ENCODE data around the gene ZNF350. TPM values are rescaled to one million over a fixed set of nuclear protein-coding genes. Genes with fewer than 3 reads are reported as not detected.
"Not testable (repeated sequence)": the region's sequence is repeated elsewhere in the genome, so short reads cannot be mapped to it uniquely, and the experiment has no call there.

ZNF350 gene
- polyA plus RNA-seq (2013, experiment 1 of 2) = 3.8 TPM
- 4.9 TPM for polyA plus RNA-seq (2013, experiment 2 of 2)

DNA sequence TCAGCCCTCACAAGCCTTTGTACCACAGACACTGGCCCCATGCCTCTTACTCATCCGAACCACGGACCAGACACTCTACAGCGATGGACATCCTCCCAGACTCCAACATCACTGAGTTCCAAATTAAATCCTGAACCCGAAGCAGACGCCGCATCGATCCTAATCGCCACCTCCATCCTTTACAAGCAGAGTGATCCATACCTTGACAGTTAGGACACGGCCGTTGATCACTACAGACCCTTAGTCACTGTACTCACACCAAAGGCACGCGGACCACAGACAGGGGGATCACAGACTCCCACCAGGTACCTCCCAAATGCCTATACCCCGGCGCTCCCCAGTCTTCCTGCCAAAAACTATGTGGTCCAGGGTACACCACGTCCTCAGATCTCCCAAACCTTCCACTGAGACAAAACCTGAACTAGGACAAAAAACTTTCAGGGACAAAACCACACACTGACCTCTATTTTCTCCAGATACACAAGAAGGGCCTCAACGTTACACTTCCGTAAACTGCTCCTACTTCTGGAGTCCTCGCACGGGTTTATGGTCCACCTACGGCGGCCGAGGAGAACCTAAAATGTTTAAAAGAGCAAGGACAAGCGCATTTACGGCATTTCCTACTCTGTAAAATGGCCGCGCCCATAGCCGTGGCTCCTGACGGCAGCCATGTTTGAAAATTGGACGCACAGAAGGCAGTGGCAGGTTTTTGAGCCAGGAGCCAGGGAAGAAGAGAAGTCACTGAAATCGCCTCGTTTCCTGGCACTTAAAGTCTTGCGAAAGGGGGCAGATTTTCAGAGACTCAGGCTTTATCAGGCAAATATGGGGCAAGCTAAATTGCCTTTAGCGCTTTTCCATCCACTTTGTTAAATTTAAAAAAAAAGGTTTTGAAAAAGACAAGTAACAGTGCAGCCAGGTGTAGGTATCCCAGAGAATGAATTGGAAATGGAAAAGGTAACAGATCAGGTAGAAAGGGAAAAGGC is at the start of gene ZNF350:
Gene ZNF350, minus strand, starts transcription at position 532 of the 983 bp plus-strand sequence. CDS start 12,480 bp downstream, outside the sequence.
- Histone ChIP-seq H3K27me3 (ENCODE audit: insufficient read depth, low read length) (no peaks in the 10 kb centered on the region), H3K36me3 (ENCODE audit: insufficient read depth, low read length) (peaks cover 7% of the 10 kb centered on the region; the same call in 1 of the 2 replicates), H3K4me1 (ENCODE audit: insufficient read depth, low read length) (no peaks in the 10 kb centered on the region), H3K9ac (ENCODE audit: low read depth, low read length) (peak within 1 kb of the TSS; percentile 89), H3K9me3 (ENCODE audit: insufficient read depth, low read depth, low read length) (peaks cover 33% of the 10 kb centered on the region), H3K4me3 (ENCODE audit: low read length) (peak within 1 kb of the TSS; percentile 94), H3K27ac (ENCODE audit: low read depth, low read length) (peak within 1 kb of the TSS; percentile 47; the same call in 1 of the 2 replicates)
- WGBS = 11% methylated on average over 33 of the region's 33 CpGs

GRCh38 chr19:52034051-52034728 is 47.5 kb upstream of the ZNF350 start:
- Histone ChIP-seq H3K4me1 (ENCODE audit: insufficient read depth, low read length) (no peaks in the 10 kb centered on the region), H3K4me3 (ENCODE audit: low read length) (peak overlapping the region; percentile 22), H3K9me3 (ENCODE audit: insufficient read depth, low read depth, low read length) (peaks cover 76% of the 10 kb centered on the region), H3K27ac (ENCODE audit: low read depth, low read length) (no peak overlapping the region), H3K27me3 (ENCODE audit: insufficient read depth, low read length) (no peaks in the 10 kb centered on the region), H3K36me3 (ENCODE audit: insufficient read depth, low read length) (peaks cover 82% of the 10 kb centered on the region), H3K9ac (ENCODE audit: low read depth, low read length) (no peak overlapping the region)
- WGBS = 96% methylated on average over 11 of the region's 12 CpGs

DNA sequence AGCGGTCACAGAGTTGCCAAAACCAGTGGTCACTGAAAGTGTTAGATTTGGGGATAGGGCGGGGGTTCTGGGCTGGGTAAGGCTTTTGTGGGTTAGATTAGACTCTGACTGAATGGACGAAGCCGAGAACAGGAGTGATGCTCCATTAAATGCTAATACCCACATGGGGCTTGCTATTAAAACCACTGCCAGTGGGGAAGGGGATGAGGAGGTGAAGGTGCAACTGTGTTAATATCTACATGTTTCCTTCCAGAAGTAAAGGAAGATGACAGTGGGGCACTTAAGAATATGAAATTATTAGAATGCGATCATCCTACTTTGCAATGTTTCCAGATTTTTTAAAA is 42.1 kb upstream of the ZNF350 start:
- peak overlapping the region; percentile 91 for H3K4me3 ChIP-seq (ENCODE audit: low read length)
- under 1% methylated on average over 4 of the region's 5 CpGs for WGBS
- H3K9ac ChIP-seq (ENCODE audit: low read depth, low read length) = peak overlapping the region; percentile 96
- H3K36me3 ChIP-seq (ENCODE audit: insufficient read depth, low read length) = peaks cover 52% of the 10 kb centered on the region
- H3K27me3 ChIP-seq (ENCODE audit: insufficient read depth, low read length) = no peaks in the 10 kb centered on the region
- H3K27ac ChIP-seq (ENCODE audit: low read depth, low read length) = peak overlapping the region; percentile 94
- H3K9me3 ChIP-seq (ENCODE audit: insufficient read depth, low read depth, low read length) = peaks cover 34% of the 10 kb centered on the region
- no peaks in the 10 kb centered on the region; the same call in 1 of the 2 replicates for H3K4me1 ChIP-seq (ENCODE audit: insufficient read depth, low read length)

GRCh38 chr19:52028027-52028779 is 41.6 kb upstream of the ZNF350 start, which contains the start of gene ZNF614:
Gene ZNF614, minus strand, starts transcription at chr19:52028379. Its CDS starts 2,634 bp downstream, at chr19:52025745.
- Histone ChIP-seq H3K27ac (ENCODE audit: low read depth, low read length) (peak within 1 kb of the TSS; percentile 94), H3K9ac (ENCODE audit: low read depth, low read length) (peak within 1 kb of the TSS; percentile 96), H3K36me3 (ENCODE audit: insufficient read depth, low read length) (peaks cover 52% of the 10 kb centered on the region), H3K4me3 (ENCODE audit: low read length) (peak within 1 kb of the TSS; percentile 91), H3K27me3 (ENCODE audit: insufficient read depth, low read length) (no peaks in the 10 kb centered on the region), H3K9me3 (ENCODE audit: insufficient read depth, low read depth, low read length) (peaks cover 34% of the 10 kb centered on the region), H3K4me1 (ENCODE audit: insufficient read depth, low read length) (no peaks in the 10 kb centered on the region; the same call in 1 of the 2 replicates)
- under 1% methylated on average over 53 of the region's 53 CpGs for WGBS

DNA sequence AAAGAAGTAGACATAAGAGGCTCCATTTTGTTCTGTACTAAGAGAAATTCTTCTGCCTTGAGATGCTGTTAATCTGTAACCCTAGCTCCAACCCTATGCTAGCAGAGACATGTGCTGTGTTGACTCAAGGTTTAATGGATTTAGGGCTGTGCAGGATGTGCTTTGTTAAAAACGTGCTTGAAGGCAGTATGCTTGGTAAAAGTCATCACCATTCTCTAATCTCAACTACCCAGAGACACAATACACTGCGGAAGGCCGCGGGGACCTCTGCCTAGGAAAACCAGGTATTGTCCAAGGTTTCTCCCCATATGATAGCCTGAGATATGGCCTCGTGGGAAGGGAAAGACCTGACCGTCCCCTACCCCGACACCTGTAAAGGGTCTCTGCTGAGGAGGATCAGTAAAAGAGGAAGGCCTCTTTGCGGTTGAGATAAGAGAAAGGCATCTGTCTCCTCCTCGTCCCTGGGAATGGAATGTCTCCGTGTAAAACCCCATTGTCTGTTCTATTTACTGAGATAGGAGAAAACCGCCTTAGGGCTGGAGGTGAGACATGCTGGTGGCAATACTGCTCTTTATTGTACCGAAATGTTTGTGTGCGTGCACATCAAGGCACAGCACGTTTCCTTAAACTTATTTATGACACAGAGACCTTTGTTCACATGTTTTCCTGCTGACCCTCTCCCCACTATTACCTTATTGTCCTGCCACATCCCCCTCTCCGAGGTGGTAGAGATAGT is 39.8 kb upstream of the ZNF350 start:
- H3K4me3 ChIP-seq (ENCODE audit: low read length) = peak overlapping the region; percentile 91
- H3K4me1 ChIP-seq (ENCODE audit: insufficient read depth, low read length); H3K9ac ChIP-seq (ENCODE audit: low read depth, low read length); H3K27me3 ChIP-seq (ENCODE audit: insufficient read depth, low read length): not testable (repeated sequence)
- peak overlapping the region; percentile 9; the same call in 1 of the 2 replicates for H3K27ac ChIP-seq (ENCODE audit: low read depth, low read length)
- 90% methylated on average over 15 of the region's 15 CpGs for WGBS
- peaks cover 49% of the 10 kb centered on the region for H3K36me3 ChIP-seq (ENCODE audit: insufficient read depth, low read length)
- peaks cover 27% of the 10 kb centered on the region for H3K9me3 ChIP-seq (ENCODE audit: insufficient read depth, low read depth, low read length)

DNA sequence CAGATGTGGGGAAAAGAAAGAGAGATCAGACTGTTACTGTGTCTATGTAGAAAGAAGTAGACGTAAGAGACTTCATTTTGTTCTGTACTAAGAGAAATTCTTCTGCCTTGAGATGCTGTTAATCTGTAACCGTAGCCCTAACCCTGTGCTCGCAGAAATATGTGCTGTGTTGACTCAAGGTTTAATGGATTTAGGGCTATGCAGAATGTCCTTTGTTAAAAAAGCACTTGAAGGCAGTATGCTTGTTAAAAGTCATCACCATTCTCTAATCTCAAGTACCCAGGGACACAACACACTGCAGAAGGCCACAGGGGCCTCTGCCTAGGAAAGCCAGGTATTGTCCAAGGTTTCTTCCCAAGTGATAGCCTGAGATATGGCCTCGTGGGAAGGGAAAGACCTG is 37.8 kb upstream of the ZNF350 start:
- peaks cover 63% of the 10 kb centered on the region for H3K36me3 ChIP-seq (ENCODE audit: insufficient read depth, low read length)
- WGBS = 93% methylated on average over 4 of the region's 4 CpGs
- H3K4me3 ChIP-seq (ENCODE audit: low read length) = not testable (repeated sequence)

GRCh38 chr19:52022193-52022592 is 35.6 kb upstream of the ZNF350 start:
- no peak overlapping the region for H3K9ac ChIP-seq (ENCODE audit: low read depth, low read length)
- peaks cover 21% of the 10 kb centered on the region; the same call in 1 of the 2 replicates for H3K9me3 ChIP-seq (ENCODE audit: insufficient read depth, low read depth, low read length)
- no peaks in the 10 kb centered on the region for H3K4me1 ChIP-seq (ENCODE audit: insufficient read depth, low read length)
- H3K27me3 ChIP-seq (ENCODE audit: insufficient read depth, low read length) = no peaks in the 10 kb centered on the region
- 96% methylated on average over 14 of the region's 15 CpGs for WGBS
- no peak overlapping the region for H3K4me3 ChIP-seq (ENCODE audit: low read length)
- peaks cover 86% of the 10 kb centered on the region for H3K36me3 ChIP-seq (ENCODE audit: insufficient read depth, low read length)
- no peak overlapping the region for H3K27ac ChIP-seq (ENCODE audit: low read depth, low read length)

More for the DNA sequence above, 37.8 kb upstream of the ZNF350 start:
- not testable (repeated sequence) for H3K4me1 ChIP-seq (ENCODE audit: insufficient read depth, low read length); H3K9ac ChIP-seq (ENCODE audit: low read depth, low read length); H3K27ac ChIP-seq (ENCODE audit: low read depth, low read length); H3K27me3 ChIP-seq (ENCODE audit: insufficient read depth, low read length)
- H3K9me3 ChIP-seq (ENCODE audit: insufficient read depth, low read depth, low read length) = peaks cover 21% of the 10 kb centered on the region; the same call in 1 of the 2 replicates

DNA sequence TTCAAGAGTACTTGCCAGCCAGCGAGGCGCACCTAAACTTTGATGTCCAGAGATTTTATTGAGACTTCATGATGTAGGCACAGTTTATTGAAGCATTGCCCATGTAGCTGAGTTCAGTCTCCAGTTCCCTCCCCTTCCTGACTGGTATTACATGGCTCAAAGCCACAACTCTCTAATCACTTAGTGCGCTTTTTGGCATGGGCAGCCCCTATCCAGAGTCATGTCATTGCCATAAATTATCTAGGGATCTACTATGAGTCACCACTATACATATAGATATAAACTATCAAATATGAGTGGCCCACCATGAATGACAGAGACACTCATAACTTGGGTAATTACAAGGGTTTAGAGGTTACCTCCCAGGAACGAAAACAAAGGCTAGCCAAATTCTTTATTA is 33.9 kb upstream of the ZNF350 start:
- Histone ChIP-seq H3K9ac (ENCODE audit: low read depth, low read length) (no peak overlapping the region), H3K36me3 (ENCODE audit: insufficient read depth, low read length) (peaks cover 98% of the 10 kb centered on the region), H3K4me3 (ENCODE audit: low read length) (no peak overlapping the region), H3K27ac (ENCODE audit: low read depth, low read length) (no peak overlapping the region), H3K4me1 (ENCODE audit: insufficient read depth, low read length) (no peaks in the 10 kb centered on the region), H3K27me3 (ENCODE audit: insufficient read depth, low read length) (no peaks in the 10 kb centered on the region), H3K9me3 (ENCODE audit: insufficient read depth, low read depth, low read length) (peaks cover 21% of the 10 kb centered on the region; the same call in 1 of the 2 replicates)
- WGBS = 98% methylated on average over 4 of the region's 4 CpGs

DNA sequence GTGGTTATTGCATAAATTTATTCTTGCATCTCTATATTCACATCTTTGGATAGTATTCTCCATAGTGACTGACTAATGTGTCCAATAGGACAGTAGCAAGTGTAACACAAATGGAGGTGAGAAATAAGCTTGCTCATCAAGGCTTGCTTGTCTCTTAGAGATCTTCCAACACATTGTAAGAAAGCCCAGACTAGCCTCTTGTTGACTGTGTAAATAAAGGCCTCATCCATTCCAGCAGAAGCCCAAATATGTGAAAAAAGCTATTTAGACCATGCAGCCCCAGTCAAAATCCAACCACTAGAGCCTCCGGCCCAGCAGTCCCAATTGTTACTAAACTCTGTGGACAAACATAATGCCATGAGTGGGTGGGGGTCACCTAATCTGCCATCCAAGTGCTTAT is 24.0 kb upstream of the ZNF350 start:
- 100% methylated on average over 1 of the region's 1 CpG for WGBS
- H3K36me3 ChIP-seq (ENCODE audit: insufficient read depth, low read length) = peaks cover 31% of the 10 kb centered on the region
- no peak overlapping the region for H3K9ac ChIP-seq (ENCODE audit: low read depth, low read length)
- H3K4me3 ChIP-seq (ENCODE audit: low read length) = no peak overlapping the region
- peaks cover 3% of the 10 kb centered on the region; the same call in 1 of the 2 replicates for H3K9me3 ChIP-seq (ENCODE audit: insufficient read depth, low read depth, low read length)
- H3K27ac ChIP-seq (ENCODE audit: low read depth, low read length) = no peak overlapping the region
- H3K4me1 ChIP-seq (ENCODE audit: insufficient read depth, low read length) = peaks cover 4% of the 10 kb centered on the region
- H3K27me3 ChIP-seq (ENCODE audit: insufficient read depth, low read length) = no peaks in the 10 kb centered on the region

Measured in HUES64 (cell line).